Stomach smooth muscle (tissue), 2 donors: ENCODE data around the gene IQCK.

Experiments used
- H3K27ac ChIP-seq: one replicate; pipeline ENCODE4 v1.7.0; 2013; ENCODE audit warnings: mild to moderate bottlenecking, low read length, inconsistent platforms
- H3K27me3 ChIP-seq, 2 donors: one replicate each; pipeline ENCODE4 v1.7.0; 2013; ENCODE audit warnings: low read length in 2 of 2; ENCODE audit not compliant: insufficient read depth in 2 of 2, control insufficient read depth in 1 of 2
- H3K36me3 ChIP-seq, 2 donors: one replicate each; pipeline ENCODE4 v1.7.0; 2013; ENCODE audit warnings: low read length in 2 of 2; ENCODE audit not compliant: control insufficient read depth in 2 of 2, insufficient read depth in 2 of 2
- H3K4me1 ChIP-seq: one replicate; pipeline ENCODE4 v1.7.0; 2013; ENCODE audit warnings: low read length; ENCODE audit not compliant: control insufficient read depth, insufficient read depth
- H3K4me3 ChIP-seq, 2 donors: one replicate each; pipeline ENCODE4 v1.7.0; 2013; ENCODE audit warnings: low read length in 2 of 2
- H3K9ac ChIP-seq, 2 donors: one replicate each; pipeline ENCODE4 v1.7.0; 2013; ENCODE audit warnings: low read length in 2 of 2, mild to moderate bottlenecking in 1 of 2
- H3K9me3 ChIP-seq, 2 donors: one replicate each; pipeline ENCODE4 v1.7.0; 2013; ENCODE audit warnings: low read length in 2 of 2; ENCODE audit not compliant: control insufficient read depth in 2 of 2
- donor health status: healthy.
- donor health status: Pancreatic carcinoma.

Gene IQCK

GRCh38 chr16:19699472-19699871 is 18.6 kb upstream of the IQCK start:
- Histone ChIP-seq H3K27ac (no peak overlapping the region), H3K36me3 (peaks cover 9 to 27% of the 10 kb centered on the region in 2 donors), H3K4me1 (peaks cover 17% of the 10 kb centered on the region)

GRCh38 chr16:19700319-19700781 is 17.7 kb upstream of the IQCK start:
- Histone ChIP-seq H3K4me1 (peaks cover 19% of the 10 kb centered on the region), H3K36me3 (peaks cover 15 to 36% of the 10 kb centered on the region in 2 donors), H3K9ac (no peak overlapping the region), H3K27me3 (no peaks in the 10 kb centered on the region), H3K4me3 (no peak overlapping the region), H3K27ac (peak overlapping the region; percentile 33), H3K9me3 (no peaks in the 10 kb centered on the region)

More at GRCh38 chr16:19699472-19699871, 18.6 kb upstream of the IQCK start:
- Histone ChIP-seq H3K9ac (no peak overlapping the region), H3K9me3 (no peaks in the 10 kb centered on the region), H3K4me3 (no peak overlapping the region), H3K27me3 (no peaks in the 10 kb centered on the region)

GRCh38 chr16:19701091-19701490 is 17.0 kb upstream of the IQCK start:
- H3K36me3 ChIP-seq = peaks cover 22 to 42% of the 10 kb centered on the region in 2 donors
- no peak overlapping the region for H3K4me3 ChIP-seq
- H3K9me3 ChIP-seq = no peaks in the 10 kb centered on the region
- peaks cover 17% of the 10 kb centered on the region for H3K4me1 ChIP-seq
- H3K27ac ChIP-seq = no peak overlapping the region
- no peak overlapping the region for H3K9ac ChIP-seq
- H3K27me3 ChIP-seq = no peaks in the 10 kb centered on the region

- Histone ChIP-seq H3K4me3 (no peak overlapping the region), H3K27ac (no peak overlapping the region), H3K9me3 (no peaks in the 10 kb centered on the region), H3K9ac (no peak overlapping the region), H3K36me3 (peaks cover 25 to 43% of the 10 kb centered on the region in 2 donors), H3K27me3 (no peaks in the 10 kb centered on the region), H3K4me1 (peaks cover 9% of the 10 kb centered on the region)
These were observed 14.7 kb upstream of the IQCK start for GRCh38 chr16:19703172-19703889.

- Histone ChIP-seq H3K9ac (no peak overlapping the region), H3K27me3 (no peaks in the 10 kb centered on the region), H3K27ac (no peak overlapping the region), H3K36me3 (peaks cover 21 to 43% of the 10 kb centered on the region in 2 donors), H3K9me3 (no peaks in the 10 kb centered on the region), H3K4me3 (no peak overlapping the region), H3K4me1 (peaks cover 5% of the 10 kb centered on the region)
These were observed 13.5 kb upstream of the IQCK start for GRCh38 chr16:19704321-19705145.

GRCh38 chr16:19705146-19705501 is 12.9 kb upstream of the IQCK start:
- peaks cover 5% of the 10 kb centered on the region for H3K4me1 ChIP-seq
- no peaks in the 10 kb centered on the region for H3K9me3 ChIP-seq
- no peak overlapping the region for H3K9ac ChIP-seq
- H3K27ac ChIP-seq = no peak overlapping the region
- no peak overlapping the region for H3K4me3 ChIP-seq
- peaks cover 20 to 47% of the 10 kb centered on the region in 2 donors for H3K36me3 ChIP-seq
- H3K27me3 ChIP-seq = no peaks in the 10 kb centered on the region

GRCh38 chr16:19705843-19706242 is 12.2 kb upstream of the IQCK start:
- H3K9me3 ChIP-seq = no peaks in the 10 kb centered on the region
- peaks cover 3% of the 10 kb centered on the region for H3K4me1 ChIP-seq
- H3K27ac ChIP-seq = no peak overlapping the region
- no peak overlapping the region for H3K4me3 ChIP-seq
- peaks cover 20 to 49% of the 10 kb centered on the region in 2 donors for H3K36me3 ChIP-seq
- no peaks in the 10 kb centered on the region for H3K27me3 ChIP-seq
- H3K9ac ChIP-seq = no peak overlapping the region

GRCh38 chr16:19706846-19707245 is 11.2 kb upstream of the IQCK start:
- no peaks in the 10 kb centered on the region for H3K27me3 ChIP-seq
- H3K9ac ChIP-seq = no peak overlapping the region
- H3K27ac ChIP-seq = no peak overlapping the region
- H3K4me3 ChIP-seq = no peak overlapping the region
- H3K4me1 ChIP-seq = peaks cover 3% of the 10 kb centered on the region
- H3K9me3 ChIP-seq = no peaks in the 10 kb centered on the region
- peaks cover 20 to 54% of the 10 kb centered on the region in 2 donors for H3K36me3 ChIP-seq

GRCh38 chr16:19707569-19708295 is 10.3 kb upstream of the IQCK start:
- no peak overlapping the region for H3K27ac ChIP-seq
- H3K36me3 ChIP-seq = peaks cover 23 to 56% of the 10 kb centered on the region in 2 donors

GRCh38 chr16:19708296-19709205 is 9.5 kb upstream of the IQCK start:
- Histone ChIP-seq H3K9ac (no peak overlapping the region), H3K4me3 (no peak overlapping the region), H3K9me3 (no peaks in the 10 kb centered on the region), H3K4me1 (peaks cover 3% of the 10 kb centered on the region), H3K27ac (no peak overlapping the region), H3K27me3 (no peaks in the 10 kb centered on the region), H3K36me3 (peaks cover 20 to 48% of the 10 kb centered on the region in 2 donors)

More at GRCh38 chr16:19707569-19708295, 10.3 kb upstream of the IQCK start:
- Histone ChIP-seq H3K9me3 (no peaks in the 10 kb centered on the region), H3K9ac (no peak overlapping the region), H3K27me3 (no peaks in the 10 kb centered on the region), H3K4me3 (no peak overlapping the region), H3K4me1 (peaks cover 3% of the 10 kb centered on the region)
